Stimulated activated CD8-positive, alpha-beta memory T cell treated with anti-CD3 and anti-CD28 coated beads, Interleukin-15, amount 100 ng/mL, for 48 hours (primary cell): ENCODE data around the gene C7orf33.
"Not testable (repeated sequence)": the region's sequence is repeated elsewhere in the genome, so short reads cannot be mapped to it uniquely, and the experiment has no call there.

ENCODE experiments used
- DNase-seq, 2 donors: peaks; one replicate each; pipeline ENCODE4 v3.0.0-alpha.2; 2020; ENCODE audit warnings: low read depth in 2 of 2

C7orf33 gene

DNA sequence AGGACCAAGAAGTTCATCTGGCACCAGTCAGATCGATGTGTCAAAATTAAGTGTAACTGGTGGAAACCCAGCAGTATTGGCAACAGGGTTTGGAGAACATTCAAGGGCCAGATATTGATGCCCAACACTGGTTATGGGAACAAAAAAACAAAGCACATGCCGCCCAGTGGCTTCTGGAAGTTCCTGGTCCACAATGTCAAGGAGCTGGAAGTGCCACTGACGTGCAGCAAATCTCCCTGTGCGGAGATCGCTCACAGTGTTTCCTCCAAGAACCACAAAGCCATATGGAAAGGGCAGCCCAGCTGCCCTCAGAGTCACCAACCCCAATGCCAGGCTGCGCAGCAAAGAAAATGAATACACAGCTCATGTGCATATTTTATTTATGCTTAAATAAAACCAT, 10.1 kb upstream of the C7orf33 start:
- no peak for DNase-seq

DNA sequence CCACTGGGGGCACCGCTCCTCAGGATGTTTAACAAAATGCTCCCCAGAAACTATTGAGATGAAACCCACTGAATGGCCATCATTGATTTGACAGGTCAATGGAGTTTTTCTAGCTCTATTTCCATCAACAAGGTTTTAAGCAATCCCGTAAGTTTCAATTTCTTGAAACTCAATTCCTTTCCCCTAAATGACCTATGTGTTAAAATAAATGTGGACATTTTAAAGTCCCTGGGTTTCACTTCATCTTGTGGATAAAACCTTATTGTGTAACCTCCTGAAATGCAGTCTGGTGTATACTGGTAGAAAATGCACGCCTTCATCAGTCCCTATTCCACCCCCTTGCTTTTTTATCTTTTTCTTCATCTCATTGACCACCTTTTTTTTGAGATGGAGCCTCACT, 8.9 kb upstream of the C7orf33 start:
- no peak for DNase-seq

DNA sequence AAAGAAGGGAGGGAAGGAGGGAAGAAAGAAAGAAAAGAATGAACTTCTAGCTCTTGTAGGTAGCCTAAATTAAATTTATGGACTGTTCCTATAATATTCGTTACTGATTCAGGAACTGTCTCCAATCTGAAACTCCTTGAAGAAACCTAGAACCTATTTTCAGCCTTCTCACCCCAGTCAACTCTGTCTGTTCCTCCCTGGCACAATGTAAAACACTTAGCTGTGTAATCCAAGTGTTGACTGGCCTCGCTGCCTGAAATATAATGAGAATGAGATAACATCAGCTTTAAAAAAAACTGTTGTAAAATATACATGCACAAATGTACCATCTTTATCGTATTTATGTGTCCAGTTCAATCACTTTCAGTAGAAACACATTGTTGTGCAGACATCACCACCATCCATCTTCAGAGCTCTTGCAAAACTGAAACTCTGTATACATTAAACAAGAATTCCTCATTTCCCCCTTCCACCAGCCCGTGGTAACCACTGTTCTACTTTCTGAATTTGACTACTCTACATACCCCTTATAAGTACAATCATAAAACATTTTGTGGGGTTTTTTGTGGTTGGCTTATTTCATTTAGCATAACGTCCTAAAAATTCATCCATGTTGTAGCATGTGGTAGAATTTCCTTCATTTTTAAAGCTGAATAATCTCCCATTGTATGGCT, 6.3 kb upstream of the C7orf33 start:
- DNase-seq = peak in 1 of 2 donors; percentile 5

DNA sequence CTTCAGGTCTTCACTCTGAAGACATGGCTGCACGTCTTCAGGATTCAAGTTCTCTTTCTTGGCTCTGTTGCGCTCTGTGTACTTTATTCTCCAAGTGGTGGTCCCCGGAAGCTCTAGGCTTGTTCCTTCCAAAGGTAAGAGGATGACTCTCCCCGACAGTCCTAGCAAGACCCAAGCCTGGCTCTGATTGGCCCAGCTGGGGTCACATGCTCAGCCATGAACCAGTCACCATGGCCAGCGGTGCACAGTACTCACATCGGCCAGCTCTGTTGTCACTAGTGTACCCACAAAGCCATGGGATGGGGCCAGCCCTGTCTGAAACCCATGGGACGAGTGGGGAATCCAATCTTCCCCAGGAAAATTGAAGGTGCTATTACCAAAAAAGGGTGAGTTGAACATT, 5.2 kb upstream of the C7orf33 start:
- no peak for DNase-seq

DNA sequence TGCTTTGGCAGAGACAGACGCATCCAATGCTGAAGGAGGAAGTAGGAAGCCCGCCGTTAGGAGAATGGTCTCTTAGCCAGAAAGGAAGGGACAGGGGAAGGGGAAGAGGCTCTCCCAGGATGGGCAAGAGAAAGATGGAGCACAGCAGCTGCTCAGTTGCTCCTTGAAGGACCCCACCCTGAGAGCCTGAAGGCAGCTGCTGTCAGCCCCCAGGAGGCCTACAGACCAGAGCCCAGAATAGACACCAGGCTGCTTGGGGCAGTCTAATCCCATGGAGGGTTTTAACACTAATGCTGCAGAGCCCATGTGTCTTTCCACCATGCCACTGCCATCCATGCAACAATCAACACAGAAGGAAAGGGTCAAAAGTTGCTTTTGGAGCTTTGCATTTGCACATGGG, 3.5 kb upstream of the C7orf33 start:
- no peak for DNase-seq

DNA sequence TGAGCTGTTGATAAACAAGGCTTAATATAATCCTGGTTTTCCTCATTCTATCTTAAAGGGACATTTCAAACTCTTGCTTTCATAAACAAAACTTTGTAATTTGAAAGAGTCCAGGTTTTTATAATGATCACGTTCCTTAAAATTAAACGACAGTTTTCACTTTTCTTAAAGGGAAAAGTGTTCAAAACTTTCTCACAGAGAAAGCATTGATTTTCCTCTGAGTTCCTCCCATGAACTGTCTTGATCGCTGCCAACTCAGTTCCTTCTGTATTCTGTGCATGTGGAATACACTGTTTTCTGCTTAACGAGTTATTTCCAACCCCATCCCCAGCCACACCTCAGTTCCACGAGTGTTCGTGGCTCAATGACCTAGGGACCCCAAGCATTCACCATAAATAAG, 2.4 kb upstream of the C7orf33 start:
- DNase-seq = no peak

DNA sequence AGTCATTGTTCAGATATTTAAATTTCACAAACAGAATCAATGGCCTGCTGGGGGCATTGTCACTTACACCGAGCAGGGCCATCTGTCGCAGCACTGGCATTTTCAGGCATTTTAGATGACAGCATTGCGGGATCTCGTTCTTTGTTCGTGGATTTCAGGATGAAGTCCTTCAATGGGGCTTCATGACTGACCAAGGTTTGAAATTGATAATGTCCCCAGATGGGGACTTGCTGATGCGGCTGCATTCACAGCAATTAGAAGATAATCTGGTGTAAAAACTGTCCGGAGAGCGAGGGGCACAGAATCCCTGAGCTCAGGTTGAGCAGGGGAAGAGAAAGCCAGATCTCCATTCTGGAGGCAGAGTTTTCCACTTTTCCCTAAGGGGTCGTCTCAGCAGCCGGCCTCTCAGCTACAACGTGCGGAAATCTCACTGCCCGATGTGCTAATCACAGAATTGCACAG, 1.9 kb upstream of the C7orf33 start:
- DNase-seq = no peak

DNA sequence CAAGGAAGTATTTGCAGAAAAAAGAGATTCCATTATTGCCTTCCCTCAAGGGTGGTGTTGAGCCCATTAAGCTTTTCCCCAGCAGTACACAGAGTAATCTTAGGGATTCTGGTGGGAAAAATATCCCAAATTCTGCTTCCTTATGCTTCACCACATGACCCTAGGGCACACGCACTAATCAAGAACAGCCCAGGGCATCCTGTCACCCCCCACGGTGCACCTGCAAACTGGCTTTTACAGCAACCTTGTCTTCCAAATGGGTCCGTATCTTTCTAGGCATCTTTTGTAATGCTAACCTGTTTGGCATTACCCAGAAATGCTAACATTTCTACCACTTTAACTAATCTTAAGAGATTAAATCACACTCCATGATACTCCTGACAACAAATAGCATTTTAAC, 926 bp upstream of the C7orf33 start:
- no peak for DNase-seq

DNA sequence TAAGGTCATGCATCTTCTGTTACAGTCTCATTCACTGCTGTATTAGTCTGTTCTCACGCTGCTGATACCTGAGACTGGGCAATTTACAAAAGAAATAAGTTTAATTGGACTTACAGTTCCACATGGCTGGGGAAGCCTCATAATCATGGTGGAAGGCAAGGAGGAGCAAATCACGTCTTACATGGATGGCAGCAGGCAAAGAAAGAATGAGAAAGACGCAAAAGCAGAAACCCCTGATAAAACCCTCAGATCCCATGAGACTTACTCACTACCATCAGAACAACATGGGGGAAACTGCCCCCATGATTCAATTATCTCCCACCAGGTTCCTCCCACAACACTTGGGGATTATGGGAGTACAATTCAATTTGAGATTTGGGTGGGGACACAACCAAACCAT, 5.8 kb downstream of the C7orf33 start:
- not testable (repeated sequence) for DNase-seq

DNA sequence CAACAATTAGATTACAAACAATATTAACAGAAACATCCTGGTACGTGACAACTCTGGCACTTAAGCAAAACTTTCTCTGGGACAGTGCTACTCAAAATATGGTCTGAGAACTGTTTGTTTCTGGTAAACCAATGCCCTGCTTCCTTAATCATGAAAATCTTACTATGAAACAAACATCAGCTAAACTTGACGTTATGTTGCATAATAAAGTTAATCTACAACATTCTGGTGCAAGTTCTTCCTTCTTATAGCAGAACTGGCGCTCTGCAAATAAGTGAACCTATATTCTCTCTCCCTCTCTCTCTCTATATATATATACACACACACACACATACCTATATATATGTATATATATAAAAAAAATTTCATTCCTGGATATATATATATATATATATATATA, 7.8 kb downstream of the C7orf33 start:
- no peak for DNase-seq

DNA sequence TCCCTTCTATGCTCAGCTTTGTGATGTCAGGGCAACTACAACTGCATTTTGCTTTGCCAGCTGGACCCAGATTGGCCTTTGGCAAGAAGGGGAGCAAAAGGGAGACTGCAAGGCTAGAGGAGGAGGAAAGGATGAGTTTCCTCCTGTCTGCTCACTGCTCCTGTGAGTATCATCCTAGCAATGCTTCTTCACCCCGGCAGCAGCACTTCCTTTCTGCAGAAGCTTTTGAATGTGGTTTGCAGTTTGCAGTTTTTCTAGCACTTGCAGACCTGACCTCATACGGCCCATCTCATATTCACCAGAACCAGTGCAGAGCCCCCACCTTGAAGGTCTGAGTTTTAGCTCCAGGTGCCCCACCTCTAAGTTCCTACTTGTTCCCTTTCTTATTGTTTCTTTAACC, 14.8 kb downstream of the C7orf33 start:
- DNase-seq = no peak

DNA sequence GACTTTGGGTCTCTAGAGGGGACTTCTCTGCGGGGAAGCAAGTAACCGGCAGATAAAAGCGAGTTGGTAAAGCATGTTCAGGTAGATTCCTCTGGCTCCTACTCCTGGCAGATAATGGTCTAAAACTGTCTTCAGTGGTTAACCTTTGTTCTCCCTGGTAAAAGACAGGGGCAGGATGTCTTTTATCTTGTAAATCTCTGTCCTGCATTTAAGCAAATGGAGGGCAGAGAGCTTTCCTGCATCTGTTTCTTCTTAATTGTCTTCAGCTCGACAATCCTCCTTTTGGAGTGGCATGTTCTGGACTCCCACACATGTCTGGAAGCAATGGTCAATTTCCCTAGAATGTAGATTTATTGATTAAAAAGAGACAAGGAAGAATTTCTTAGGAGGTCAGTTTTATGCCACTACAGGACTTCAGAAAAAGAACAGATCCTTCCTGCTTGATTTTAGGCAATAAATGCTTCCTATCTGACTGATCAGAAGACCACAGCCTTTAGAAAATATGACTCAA, 16.6 kb downstream of the C7orf33 start:
- DNase-seq = no peak

DNA sequence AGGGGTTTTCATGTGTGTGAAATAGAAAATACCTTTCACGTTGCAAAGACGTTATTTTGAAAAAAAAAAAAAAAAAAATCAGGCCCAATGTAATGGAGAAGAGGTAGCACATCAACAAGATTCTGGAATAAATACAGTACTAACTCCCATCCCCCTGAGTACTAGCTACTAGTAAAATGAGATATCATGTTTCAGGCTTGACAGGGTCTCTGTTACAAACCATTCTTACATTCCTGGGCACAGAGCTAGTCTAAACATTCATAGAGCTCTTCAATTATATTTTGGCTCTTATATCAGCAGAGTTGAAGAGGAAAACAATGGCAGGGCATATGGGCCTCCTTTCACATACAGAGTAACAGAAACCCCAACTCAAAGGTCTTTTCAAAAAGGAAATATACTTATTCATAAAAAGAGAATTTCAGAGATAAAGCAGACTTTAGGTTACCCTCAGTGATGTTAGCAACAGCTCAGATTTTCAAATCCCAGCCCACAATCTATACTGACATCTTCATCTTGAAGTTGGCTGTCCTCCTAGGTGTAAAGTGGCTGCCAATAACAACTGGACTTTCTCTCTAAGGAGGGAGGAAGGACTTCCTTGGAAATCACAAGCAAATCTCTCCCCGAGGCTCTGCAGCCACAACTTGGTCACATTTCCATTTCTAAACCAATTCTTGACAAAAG, 18.6 kb downstream of the C7orf33 start:
- no peak for DNase-seq

DNA sequence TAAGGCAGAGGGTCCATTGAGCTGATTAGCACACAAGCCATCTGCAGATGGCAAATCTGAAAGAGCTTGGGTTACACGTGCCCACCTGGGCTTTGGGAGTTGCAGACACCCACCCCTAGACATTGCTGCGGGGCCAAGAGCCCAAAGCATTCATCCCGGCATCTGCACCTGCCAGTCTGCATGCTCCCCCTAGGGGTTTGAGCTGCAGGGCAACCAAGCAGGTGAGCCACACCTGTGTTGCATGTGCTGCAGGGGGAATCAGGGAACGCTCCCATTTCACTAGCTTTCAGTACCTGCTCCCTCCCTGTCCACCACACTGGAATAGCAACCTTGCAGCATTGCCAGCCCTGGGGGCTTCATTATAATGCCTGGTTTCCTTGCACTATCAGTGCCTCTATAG, 21.1 kb downstream of the C7orf33 start:
- DNase-seq = no peak

DNA sequence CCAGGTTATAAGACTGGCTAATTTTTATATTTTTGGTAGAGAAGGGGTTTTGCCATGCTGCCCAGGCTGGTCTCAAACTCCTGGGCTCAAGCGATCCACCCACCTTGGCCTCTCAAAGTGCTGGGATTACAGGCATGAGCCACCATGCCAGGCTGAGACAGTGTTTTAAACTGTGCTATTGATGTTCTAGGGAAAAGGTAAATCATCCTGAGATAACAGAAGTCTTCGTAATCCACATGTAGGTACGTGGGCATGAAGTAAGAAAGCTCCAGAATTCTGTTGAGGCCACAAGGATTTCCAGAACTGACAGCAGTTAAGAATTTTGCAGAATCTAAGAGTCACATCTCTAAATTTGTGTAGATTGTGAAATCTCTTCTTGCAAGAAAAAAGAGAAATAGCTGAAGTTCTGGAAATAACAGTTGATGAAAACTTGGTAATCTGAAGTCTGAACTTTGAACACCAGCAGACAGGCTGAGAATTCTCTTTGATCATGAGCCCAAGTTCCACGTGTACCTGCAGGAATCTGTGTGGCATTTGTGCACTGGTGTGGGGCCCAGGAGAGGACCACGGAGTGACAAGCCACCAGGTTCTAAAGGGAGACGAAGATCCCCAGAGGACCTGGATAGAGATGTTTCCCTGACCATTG, 24.6 kb downstream of the C7orf33 start:
- DNase-seq = no peak

DNA sequence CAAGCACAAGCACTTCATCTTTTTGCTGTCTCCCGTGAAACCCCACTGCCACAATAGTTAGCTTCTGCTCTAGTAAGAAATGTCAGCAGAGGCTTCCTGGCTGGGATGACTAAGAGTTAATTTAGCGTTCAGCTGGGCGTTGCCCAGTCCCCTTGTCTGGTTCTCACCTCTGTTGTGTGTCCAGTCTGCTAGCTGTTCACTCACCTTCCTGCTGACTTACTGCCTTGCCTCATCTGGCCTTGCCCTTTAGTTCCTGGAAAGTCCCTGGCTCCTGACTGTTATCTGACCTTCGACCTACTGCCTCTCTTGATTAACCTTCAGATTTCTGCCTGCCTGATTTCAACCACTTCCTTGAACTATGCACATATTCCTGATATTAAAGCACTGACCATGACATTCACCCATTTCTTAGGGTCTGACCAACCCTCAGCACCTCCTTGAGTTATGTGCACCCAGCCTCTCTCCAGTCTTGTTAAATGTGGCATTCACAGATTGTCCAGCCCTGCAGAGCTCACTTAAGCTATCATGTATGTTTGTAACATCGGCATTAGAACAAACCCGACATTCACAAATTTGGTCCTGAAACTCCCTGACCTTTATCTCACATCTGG, 30.3 kb downstream of the C7orf33 start:
- DNase-seq = no peak

DNA sequence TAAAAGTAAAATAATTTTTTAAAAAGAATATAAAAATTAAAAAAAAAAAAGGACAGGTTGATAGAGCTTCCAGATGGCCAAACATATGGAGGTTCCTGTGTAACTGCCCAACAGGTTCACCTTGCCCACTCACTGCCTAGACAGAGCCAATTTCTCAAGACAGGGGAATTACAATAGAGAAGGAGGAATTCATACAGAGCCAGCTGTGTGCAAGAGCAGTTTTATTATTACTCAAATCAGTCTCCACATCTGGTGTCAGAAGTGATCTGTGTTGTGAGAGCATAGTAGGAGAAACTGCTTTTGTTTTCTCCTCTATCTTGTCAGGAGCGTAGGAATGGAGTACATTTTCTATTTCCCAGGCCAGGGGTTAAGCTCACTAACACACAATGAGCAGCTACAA, 31.0 kb downstream of the C7orf33 start:
- DNase-seq = no peak

DNA sequence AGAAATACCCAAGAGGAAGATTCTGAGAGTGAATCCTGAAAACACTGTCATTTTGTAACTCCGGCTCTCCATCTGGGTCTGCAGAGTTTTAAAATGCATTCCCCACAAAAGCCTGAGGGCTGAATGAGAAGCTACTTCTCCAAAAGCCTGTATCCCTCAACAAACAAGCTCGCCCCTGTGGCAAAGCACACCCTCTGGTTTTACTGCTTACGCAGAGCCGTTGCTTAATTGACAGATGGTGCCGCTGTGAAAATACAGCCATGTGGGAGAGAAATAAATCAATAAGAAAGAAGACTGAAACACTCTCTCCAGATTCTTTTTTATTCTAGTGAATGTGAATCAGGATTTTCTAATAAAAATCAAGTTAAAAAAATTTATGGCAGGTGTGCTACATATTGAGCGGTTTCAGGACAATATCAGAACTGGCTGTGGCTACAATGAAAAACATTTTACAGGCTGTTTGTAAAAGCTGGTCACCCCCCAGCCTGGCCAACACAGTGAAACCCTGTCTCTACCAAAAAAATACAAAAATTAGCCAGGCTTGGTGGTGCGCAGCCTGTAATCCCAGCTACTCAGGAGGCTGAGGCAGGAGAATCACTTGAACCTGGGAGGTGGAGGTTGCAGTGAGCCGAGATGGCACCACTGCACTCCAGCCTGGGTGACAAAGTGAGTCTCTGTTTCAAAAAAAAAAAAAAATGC, 32.5 kb downstream of the C7orf33 start:
- DNase-seq = no peak

DNA sequence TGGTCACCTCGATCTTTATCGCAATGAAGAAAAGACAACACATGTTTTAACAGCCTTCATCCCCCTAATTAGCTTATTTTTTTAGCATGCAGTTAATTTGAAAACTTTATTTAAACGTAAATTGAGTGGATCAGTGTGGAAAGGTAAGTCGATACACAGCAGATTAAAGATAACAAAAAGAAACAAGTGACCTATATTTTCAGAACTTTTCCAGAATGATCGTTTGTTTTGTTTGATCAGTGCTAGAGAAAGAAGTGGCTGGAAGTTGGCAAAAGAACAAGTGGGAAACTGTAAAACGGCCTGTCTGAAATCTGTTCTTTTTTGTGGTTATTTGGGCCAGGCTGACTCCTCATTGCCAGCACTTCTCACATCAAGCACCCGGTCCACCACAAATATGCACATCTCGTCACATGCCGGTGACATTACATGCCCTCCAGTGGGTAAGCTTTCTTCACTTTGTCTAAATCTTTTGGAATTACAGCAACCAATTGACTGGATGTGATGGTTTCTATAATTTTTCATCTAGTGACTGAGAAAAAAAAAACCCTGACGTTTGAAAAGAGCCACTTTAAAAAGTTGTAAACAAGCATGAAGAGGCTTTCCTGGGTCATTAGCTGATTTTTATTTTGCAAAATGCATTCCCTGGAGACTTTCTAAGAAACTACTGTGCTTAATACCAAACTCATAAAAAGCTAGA, 33.2 kb downstream of the C7orf33 start:
- DNase-seq = no peak

DNA sequence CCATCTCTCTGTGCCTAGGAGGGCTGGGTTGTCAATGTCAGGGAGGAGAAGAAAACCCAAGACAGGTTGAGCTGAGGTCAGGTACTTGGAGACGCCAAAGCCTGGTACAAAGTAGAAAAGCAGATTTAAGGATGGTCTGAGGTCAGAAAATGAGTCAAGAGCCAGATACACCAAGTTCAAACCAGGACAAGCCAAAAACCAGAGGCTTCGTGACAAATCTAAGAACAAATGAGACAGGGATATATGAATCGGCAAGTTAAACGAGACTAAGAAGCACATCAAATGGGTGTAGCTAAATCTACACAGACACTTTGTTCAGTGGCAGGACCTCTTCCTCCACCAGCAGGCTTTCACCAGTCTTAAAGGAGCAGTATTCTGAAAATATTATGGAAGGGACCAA, 34.2 kb downstream of the C7orf33 start:
- no peak for DNase-seq

DNA sequence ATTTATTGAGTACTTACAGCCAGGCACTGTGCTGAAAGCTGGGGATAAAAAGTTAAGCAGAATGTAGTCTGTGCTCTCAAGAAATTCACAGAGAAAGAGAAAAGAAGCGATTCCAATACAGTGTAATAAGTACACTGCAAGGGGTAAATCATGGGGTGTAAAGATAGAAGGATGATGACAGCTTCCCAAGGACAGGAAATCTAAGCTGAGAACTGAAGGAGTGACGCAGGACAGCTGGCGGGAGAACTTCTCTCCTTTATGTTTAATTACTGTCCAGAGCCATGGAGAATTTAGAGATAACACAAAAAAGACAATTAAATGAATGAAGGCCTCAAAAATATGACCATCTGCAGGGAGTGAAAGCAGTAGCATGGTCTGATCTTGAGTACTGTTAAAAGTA, 34.8 kb downstream of the C7orf33 start:
- no peak for DNase-seq
